ENCODE data around the gene BRPF1.

BRPF1 gene

DNA sequence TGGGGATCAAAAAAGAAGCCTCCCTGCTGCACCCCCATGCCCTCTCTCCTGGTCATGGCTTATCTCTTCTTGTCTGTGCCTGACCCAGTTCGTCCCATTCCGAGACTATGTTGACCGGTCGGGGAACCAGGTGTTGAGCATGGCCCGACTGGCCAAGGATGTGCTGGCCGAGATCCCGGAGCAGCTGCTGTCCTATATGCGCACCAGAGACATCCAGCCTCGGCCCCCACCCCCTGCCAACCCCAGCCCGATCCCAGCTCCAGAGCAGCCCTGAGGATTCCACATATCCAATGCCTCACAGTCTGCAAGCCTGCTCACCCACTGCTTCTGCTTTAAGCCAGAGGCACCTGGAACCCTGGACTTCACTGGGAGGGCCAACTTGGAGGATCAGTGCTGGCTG is 2.1 kb upstream of the BRPF1 start:
- in situ Hi-C loops (cut with MboI; ENCODE audit: low sequenced_read_pairs), result no loop called here

DNA sequence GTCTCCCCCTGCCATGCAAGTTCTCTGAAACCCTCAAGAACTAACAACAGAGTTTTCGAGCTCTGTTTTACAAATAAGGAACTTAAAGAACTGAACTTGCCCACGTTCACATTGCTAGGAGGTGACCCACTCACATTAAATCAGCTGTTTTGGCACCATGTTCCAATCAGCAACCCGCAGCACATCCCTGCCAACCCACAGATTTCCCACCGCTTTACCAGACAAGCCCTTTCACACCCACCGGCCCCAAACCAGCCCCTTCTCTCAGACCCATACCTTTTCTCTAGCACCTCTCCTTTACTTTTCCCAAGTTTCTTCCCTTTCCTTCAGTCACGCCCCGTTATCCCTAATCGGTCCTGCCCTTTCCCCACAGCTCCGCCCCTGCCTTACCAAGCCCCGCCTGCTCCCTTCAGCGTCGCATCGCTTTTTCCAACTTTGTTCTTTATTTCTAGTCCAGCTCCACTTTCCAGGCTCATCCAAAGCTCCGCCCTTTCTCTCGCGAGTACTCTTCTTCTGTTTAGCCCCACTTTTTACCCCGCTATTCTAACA is 804 bp upstream of the BRPF1 start:
- in situ Hi-C loops (cut with MboI; ENCODE audit: low sequenced_read_pairs), result no loop called here

DNA sequence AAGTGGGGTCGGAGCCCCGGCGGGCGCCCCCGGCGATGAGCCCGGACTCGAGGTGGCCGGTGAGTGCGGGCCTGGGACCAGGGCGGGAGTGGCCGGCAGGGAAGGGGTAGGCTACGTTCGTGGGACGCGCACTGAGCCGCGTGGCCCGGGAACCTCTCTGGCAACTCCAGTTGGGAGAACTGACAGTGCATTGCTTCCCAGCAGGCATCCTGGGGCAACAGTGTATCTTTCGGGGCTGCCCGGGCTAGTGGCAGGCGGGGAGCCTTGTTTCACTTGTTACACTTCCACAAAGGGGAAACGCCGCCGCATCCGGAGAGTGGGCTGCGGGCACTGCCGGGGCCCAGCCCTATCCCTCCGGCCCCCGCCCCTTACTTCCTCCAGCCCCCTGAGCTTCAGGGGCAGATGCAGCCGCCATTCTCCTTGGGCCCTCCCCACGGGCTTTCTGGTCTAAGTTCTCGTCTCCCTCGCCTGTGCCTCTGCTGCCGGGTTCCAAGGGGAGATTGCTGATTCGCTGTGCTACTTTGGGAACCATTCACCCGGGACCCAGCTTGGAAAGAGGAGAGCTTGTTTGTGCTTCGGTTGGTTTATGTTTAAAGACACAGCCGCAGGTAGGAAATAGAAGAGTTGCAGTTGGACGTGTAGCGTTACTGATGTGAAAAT is 675 bp downstream of the BRPF1 start:
- in situ Hi-C loops (cut with MboI; ENCODE audit: low sequenced_read_pairs), result no loop called here

DNA sequence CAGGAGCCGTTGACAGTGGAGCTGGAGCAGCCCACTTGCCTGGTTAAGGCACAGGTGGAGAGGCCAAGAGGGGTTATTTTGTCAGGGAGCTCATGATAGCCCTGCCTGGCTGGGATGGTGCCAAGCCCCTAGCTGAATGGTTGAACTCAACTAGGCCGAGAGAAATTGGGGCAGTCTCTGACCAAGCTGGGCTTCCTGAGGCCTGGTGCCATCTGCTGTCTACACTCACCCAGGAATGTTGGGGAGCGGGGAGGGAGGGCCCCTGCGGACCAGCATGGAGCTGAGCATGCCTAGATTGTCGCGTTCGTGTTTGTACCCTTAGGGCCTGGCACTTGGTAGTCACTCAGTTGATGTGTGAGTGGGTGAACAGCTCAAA is 1.2 kb downstream of the BRPF1 start:
- in situ Hi-C loops (cut with MboI; ENCODE audit: low sequenced_read_pairs), result no loop called here

DNA sequence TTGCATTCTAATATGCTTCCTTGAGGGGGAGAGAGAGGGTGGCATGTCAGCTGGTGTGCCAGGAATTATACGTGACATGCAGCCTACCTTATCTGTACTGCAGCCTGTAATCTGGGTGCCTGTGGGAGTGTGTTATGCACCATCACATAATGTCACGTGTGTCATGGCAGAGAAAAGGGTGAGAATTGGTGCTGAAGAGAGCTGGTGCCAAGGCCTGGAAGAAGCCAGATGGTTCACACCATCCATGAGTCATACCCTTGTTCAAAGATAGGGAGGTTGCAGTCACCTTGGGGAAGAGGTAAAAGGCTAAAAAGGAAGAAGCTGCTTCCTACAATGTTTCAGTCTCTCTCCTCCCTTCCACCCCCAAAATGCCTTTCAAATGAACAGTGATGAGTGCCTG is 5.3 kb downstream of the BRPF1 start:
- in situ Hi-C loops (cut with MboI; ENCODE audit: low sequenced_read_pairs), result no loop called here

DNA sequence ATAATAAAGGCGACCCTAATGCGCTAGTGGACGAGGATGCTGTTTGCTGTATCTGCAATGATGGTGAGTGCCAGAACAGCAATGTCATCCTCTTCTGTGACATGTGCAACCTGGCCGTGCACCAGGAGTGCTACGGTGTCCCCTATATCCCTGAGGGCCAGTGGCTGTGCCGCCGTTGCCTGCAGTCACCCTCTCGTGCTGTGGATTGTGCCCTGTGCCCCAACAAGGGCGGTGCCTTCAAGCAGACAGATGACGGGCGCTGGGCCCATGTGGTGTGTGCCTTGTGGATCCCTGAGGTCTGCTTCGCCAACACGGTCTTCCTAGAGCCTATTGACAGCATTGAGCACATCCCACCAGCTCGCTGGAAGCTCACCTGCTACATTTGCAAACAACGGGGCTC is 7.6 kb downstream of the BRPF1 start:
- in situ Hi-C loops (cut with MboI; ENCODE audit: low sequenced_read_pairs), result no loop called here

DNA sequence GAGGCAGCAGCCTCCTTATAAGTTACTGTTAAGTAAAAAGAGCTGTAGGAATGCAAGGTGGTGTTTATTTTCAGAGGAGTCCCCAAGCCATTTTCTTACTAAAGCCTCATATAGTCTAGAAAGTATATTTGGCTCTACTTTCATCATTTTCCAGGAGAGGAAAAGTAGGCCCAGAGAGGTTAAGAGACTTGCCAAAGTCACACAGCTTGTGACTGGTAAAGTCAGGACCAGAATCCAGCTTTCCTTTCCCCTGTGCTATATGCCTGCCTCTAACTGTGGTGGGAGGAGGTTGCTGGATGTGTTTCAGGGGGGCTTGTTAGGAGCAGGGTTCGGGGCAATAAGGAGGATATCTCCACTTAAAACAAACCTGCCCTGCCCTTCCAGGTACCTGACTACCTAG is 11.0 kb downstream of the BRPF1 start:
- in situ Hi-C loops (cut with MboI; ENCODE audit: low sequenced_read_pairs), result no loop called here

DNA sequence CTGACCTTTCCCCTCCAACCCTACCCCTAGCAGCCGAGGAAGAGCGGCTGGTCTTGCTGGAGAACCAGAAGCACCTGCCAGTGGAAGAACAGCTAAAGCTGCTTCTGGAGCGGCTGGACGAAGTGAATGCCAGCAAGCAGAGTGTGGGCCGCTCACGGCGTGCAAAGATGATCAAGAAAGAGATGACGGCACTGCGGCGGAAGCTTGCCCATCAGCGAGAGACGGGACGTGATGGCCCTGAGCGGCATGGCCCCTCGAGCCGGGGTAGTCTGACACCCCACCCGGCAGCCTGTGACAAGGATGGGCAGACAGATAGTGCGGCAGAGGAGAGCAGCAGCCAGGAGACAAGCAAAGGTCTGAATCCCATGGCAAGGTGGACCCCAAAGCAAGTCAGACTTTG is 12.0 kb downstream of the BRPF1 start:
- in situ Hi-C loops (cut with MboI; ENCODE audit: low sequenced_read_pairs), result no loop called here

DNA sequence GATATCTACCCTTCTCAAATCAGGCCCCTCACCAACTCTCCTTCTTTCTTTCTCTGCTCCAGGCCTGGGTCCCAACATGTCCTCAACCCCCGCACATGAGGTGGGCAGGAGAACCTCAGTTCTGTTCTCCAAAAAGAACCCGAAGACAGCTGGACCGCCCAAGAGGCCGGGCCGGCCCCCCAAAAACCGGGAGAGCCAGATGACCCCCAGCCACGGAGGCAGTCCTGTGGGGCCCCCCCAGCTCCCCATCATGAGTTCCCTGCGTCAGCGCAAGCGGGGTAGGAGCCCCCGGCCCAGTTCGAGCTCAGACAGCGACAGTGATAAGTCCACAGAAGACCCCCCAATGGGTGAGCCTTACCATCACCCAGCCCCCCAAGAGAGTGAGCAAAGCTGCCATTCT is 12.6 kb downstream of the BRPF1 start:
- in situ Hi-C loops (cut with MboI; ENCODE audit: low sequenced_read_pairs), result no loop called here

DNA sequence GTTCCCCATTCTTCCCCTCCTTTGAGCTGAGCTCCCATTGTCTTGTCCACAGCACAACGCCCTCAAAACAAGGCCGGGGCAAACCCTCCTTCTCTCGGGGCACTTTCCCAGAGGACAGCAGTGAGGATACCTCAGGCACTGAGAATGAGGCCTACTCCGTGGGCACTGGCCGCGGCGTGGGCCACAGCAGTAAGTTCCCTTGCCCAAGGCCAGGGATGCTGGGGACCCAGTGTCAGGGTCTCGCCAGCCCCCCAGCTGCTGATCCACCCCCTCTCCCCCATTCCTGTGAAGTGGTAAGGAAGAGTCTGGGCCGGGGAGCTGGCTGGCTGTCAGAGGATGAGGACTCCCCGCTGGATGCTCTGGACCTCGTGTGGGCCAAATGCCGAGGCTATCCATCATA is 14.0 kb downstream of the BRPF1 start:
- in situ Hi-C loops (cut with MboI; ENCODE audit: low sequenced_read_pairs), result no loop called here

DNA sequence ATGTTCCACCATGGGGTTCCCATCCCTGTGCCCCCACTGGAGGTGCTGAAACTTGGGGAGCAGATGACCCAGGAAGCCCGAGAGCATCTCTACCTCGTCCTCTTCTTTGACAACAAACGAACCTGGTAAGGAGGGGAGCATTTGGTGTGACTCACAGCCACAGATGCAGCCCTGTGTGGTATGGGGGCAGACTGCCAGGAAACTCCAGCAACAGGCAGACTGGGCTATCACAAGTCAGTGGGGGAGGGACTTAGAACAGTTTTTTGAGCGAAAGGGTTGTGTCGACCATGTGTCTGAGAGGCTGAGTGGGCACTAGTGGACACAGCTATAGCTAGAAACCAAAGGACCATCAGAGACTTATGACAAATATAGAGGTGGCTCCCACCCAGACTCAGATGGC is 14.8 kb downstream of the BRPF1 start:
- in situ Hi-C loops (cut with MboI; ENCODE audit: low sequenced_read_pairs), result no loop called here

DNA sequence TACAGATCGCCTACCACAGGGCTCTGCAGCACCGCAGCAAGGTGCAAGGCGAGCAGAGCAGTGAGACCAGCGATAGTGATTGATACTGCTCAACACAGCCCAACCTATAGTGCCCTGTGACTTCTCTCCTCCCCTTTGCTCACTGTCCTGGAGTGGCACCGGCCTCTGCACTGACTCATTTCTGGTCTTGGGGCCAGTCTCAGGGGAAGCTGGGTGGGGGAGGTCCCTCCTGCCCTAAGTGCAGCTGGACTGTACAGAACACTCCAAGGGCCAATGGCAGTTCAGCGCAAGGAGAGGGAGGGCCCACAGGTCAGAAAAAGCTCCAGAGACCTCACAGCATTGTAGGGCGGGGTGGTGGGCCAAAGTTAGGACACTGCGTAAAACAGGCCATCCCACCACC is 15.7 kb downstream of the BRPF1 start:
- in situ Hi-C loops (cut with MboI; ENCODE audit: low sequenced_read_pairs), result no loop called here

DNA sequence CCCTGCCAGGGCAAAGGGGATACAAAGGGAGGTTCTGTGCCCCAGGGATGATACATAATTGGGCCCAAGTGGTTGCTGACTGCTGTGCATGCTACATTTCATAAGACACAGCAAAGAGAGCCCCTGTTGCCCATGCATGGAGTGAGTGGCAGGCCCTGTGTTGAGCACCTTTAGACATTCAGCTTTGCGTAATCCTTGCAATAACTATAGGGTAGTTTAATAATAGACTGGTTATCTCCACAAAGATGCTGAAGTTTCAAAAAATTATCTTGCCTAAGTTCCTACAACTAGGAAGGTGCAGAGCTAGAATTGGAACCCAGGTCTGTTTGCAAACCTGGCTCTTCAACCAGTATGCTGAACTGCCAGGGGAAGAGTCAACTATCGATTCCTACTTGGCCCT is 16.5 kb downstream of the BRPF1 start:
- in situ Hi-C loops (cut with MboI; ENCODE audit: low sequenced_read_pairs), result no loop called here

DNA sequence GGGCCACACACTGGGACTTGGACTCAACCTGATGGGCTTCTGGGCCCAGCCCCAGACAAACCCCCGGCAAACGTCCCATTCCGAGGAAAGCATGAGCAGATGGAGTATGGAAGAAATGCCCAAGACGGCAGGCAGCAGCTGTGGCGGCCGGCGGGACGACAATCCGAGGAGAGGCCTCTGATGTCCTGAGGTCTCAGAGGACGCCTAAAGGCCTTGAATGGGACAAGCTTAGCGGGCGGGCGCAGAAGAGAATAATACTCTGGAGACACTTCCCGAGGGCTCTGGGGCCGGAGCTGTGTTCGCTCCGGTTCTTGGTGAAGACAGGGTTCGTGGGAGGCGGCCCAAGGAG is 17.7 kb downstream of the BRPF1 start:
- in situ Hi-C loops (cut with MboI; ENCODE audit: low sequenced_read_pairs), result no loop called here

DNA sequence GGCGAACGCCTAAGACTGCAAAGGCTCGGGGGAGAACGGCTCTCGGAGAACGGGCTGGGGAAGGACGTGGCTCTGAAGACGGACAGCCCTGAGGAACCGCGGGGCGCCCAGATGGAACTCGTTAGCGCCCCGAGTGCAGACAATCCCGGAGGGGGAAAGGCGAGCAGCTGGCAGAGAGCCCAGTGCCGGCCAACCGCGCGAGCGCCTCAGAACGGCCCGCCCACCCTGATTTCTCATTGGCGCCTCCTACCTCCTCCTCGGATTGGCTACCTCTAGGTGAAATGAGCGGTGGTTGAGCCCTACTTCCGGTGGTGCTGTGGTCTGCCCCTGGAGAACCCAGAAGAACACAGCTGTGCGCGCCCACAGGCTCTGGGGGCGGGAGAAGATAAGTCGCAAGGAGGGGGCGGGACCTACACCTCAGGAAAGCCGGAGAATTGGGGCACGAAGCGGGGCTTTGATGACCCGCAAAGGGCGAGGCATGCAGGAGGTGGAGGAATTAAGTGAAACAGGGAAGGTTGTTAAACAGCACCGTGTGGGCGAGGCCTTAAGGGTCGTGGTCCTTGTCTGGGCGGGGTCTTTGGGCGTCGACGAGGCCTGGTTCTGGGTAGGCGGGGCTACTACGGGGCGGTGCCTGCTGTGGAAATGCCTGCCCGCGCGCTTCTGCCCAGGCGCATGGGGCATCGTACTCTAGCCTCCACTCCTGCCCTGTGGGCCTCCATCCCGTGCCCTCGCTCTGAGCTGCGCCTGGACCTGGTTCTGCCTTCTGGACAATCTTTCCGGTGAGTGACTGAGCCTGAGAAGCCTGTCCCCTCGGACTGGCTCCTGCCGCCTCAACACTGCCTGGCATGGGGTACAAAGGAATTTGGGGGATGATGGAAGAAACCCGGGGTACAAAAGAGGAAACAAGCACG is 18.4 kb downstream of the BRPF1 start, which contains the start of gene OGG1:
OGG1 (plus strand) TSS at position 308 of the 911 bp plus-strand sequence; CDS start at position 643, 335 bp downstream.
- in situ Hi-C loops (cut with MboI; ENCODE audit: low sequenced_read_pairs), result no loop called here

DNA sequence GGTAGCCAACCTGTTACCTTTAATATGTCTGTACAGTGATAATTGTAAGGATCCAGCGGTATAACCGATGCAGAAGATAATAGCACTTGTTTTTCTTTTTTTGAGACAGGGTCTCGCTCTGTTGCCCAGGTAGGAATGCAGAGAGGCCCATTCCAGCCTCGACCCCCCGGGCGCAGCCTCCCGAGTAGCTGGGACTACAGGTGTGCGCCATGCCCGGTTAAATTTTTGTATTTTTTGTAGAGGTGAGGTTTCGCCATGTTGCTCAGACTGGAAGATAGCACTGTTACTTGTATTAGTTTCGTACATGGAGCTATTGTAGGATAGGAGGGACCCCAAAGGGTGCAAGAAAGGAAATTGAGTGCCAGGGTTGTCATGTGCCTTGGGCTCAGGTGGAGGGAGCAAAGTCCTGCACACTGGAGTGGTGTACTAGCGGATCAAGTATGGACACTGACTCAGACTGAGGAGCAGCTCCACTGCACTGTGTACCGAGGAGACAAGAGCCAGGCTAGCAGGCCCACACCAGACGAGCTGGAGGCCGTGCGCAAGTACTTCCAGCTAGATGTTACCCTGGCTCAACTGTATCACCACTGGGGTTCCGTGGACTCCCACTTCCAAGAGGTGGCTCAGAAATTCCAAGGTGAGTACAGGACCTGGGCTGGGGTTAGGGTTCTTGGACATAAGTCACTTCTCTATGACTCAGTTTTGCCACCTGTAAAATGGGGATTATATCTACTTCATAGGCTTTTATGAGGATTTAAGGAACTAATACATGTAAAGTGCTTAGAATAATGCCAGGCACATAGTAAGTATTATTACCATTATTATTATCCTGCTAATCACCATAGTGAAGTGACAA is 19.2 kb downstream of the BRPF1 start:
- in situ Hi-C loops (cut with MboI; ENCODE audit: low sequenced_read_pairs), result no loop called here

DNA sequence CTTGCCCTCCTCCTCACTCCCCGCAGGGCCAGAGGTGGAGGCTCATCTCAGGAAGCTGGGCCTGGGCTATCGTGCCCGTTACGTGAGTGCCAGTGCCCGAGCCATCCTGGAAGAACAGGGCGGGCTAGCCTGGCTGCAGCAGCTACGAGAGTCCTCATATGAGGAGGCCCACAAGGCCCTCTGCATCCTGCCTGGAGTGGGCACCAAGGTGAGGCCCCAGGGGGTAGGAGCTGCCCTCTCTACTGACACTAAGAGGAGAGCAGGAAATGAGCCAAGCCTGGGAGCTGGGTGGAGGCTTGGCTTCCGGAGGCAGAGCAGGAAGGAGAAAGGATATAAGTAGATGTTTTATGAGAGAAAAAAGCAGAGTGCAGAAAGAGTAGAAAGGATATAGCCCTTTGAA is 23.1 kb downstream of the BRPF1 start:
- in situ Hi-C loops (cut with MboI; ENCODE audit: low sequenced_read_pairs), result no loop called here

DNA sequence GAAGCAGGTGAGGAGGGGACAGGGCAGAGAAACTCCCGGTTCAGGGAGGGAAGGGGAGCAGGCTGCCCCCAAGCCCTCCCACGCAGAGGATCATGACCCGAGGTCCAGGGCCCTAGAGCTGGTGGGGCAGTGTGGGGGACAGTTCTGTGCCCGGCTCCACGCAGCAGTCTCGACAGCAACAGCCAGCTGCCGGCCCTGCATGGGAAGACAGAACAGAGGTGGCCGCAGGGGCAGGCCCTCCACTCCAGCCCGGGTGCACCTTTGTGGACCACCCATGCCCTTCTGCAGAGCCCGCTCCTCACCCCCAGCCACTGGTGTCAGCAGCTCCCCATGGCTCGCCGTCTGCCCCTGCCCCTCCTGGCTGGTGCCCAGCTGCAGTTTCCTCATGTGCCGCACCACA is 25.9 kb downstream of the BRPF1 start:
- in situ Hi-C loops (cut with MboI; ENCODE audit: low sequenced_read_pairs), result no loop called here

DNA sequence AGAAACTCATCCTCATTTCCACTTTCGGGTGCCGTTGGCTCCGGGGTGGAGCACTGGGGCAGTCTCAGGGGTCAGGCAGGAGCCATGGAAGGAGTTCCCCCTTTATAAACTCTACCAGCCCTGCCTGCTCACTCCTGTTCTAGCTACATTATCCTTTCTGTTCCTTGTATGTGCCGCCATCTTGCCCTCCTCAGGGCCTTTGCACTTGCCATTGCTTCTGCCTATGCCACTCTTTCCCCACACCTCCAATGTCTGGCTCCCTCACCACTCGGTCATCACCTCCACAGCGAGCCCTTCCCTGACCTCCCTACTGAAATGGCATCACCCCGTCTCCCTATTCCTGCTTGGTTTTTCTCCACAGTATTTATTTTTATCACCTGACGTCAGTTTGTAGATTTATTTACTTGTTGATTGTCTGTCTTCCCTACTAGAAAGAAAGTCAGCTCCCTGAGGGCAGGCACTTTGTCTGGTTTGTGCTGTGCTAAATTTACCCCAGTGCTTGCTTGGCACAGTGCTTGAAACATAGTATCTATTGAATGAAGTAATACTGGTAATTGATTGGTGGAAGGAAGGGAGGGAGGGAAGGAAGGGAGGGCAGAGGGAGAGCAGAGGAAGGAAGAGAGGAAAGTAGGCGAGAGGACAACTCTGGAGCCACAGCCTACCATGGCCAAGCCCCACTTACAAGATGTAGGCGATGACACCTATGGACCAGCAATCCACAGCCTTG is 29.4 kb downstream of the BRPF1 start:
- in situ Hi-C loops (cut with MboI; ENCODE audit: low sequenced_read_pairs), result no loop called here

DNA sequence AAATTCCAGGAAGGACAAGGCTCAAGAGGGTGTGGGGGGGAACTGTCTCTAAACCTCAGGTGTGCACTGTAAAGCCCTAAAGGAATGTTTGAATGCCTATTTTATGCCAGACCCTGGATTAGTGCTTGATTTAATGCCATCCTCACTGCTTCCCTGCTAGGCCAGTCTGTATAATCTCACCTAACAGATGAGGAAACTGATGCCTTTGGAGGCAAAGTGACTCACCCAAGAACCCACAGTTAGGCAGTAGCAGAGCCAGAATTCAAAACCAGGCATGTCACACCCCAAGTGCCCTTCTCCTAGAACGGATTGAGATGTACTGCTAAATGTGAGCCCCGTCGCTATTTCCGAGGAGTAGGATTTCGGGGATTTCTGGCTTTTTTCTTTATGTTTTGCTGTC is 30.4 kb downstream of the BRPF1 start:
- in situ Hi-C loops (cut with MboI; ENCODE audit: low sequenced_read_pairs), result no loop called here

DNA sequence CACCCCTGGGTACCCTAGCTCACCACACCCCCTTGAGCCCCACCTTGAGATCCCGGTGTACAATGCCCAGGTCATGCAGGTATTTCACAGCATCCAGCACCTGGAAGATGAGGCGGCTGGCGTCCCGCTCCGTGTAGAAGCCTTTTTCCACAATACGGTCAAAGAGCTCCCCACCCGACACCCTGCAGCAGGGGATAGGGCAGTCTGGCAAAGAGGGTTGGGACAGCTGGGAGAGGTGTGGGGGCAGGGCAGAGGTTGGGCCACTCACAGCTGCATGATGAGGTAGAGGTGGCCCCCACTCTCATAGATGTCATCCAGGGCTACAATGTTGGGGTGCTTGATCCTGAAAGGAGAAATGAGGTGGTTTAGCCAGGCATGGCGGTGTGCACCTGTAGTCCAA is 31.3 kb downstream of the BRPF1 start:
- in situ Hi-C loops (cut with MboI; ENCODE audit: low sequenced_read_pairs), result no loop called here

Data from hTERT RPE-1 (cell line).